Left lung (tissue), 10 donors: Measurements from ENCODE around the gene CD70. TPM values are rescaled to one million over a fixed set of nuclear protein-coding genes. Genes with fewer than 3 reads are reported as not detected.
A peak's percentile ranks its signal among the peaks of the same experiment; 100 is the strongest.

Experiments used
- ATAC-seq: fragments of 200-7000 bp; cut with Tn5 transposase; one replicate; pipeline ENCODE4 v1.9.1; 2020; ENCODE audit warnings: moderate library complexity
- DNase-seq, 4 donors: peaks; one replicate each; pipeline ENCODE4 v3.0.0-alpha.2; 2013 to 2020
- H3K27ac ChIP-seq, 2 donors: fragments of 200-600 bp; sonication (generic) in 1 of 2; one replicate each; pipeline versions ENCODE4 v1.5.0 to v1.8.0; 2020 to 2021
- H3K27me3 ChIP-seq, 2 donors: fragments of 200-600 bp; sonication (generic) in 1 of 2; one replicate each; pipeline versions ENCODE4 v1.5.0 to v1.8.0; 2020 to 2021
- H3K36me3 ChIP-seq, 2 donors: fragments of 200-600 bp; sonication (generic) in 1 of 2; one replicate each; pipeline versions ENCODE4 v1.5.0 to v1.8.0; 2020 to 2021
- H3K4me1 ChIP-seq, 2 donors: fragments of 200-600 bp; one replicate each; pipeline ENCODE4 v1.8.0; 2021
- H3K4me3 ChIP-seq, 2 donors: fragments of 200-600 bp; sonication (generic) in 1 of 2; one replicate each; pipeline versions ENCODE4 v1.5.0 to v1.8.0; 2020 to 2021; ENCODE audit warnings: mild to moderate bottlenecking in 1 of 2
- H3K9me3 ChIP-seq, 2 donors: fragments of 200-600 bp; sonication (generic) in 1 of 2; one replicate each; pipeline versions ENCODE4 v1.5.0 to v1.8.0; 2020 to 2021
- CTCF ChIP-seq, 2 donors: fragments of 200-600 bp; sonication (generic) in 1 of 2; IDR thresholded peaks; one replicate each; pipeline versions ENCODE4 v1.5.0 to v1.8.0; 2021; ENCODE audit warnings: antibody characterized with exemption in 2 of 2
- intact Hi-C, 2 donors: fragments of 100-400 bp; cut with DNase I; formaldehyde crosslinking; loops; one replicate each; pipeline versions ENCODE4 v1.11.2 to v1.14.2; 2022
- polyA plus RNA-seq, 6 donors: library from polyadenylated mRNA; unstranded; fragments of 120-200 nt; gene quantifications; one replicate each; pipeline ENCODE4 v1.2.1, GENCODE V29; 2013; ENCODE audit not compliant: insufficient read length in 6 of 6
- total RNA-seq, 2 donors: library from RNA; stranded (reverse); fragmentation: NEBNext Ultra II Directional; extraction: Animal tissue kit (Norgen Biotek cat#: 25700); gene quantifications; one replicate each; pipeline ENCODE4 v1.2.1, GENCODE V29; 2021
- donor health status: DM: no; HTN: yes; CAD: no.
- donor health status: DM: no; HTN: no; CAD: no.

CD70 gene
- total and polyA plus RNA-seq, 8 donors = 0.22 to 0.53 (median 0.39) TPM; not detected in 4

DNA sequence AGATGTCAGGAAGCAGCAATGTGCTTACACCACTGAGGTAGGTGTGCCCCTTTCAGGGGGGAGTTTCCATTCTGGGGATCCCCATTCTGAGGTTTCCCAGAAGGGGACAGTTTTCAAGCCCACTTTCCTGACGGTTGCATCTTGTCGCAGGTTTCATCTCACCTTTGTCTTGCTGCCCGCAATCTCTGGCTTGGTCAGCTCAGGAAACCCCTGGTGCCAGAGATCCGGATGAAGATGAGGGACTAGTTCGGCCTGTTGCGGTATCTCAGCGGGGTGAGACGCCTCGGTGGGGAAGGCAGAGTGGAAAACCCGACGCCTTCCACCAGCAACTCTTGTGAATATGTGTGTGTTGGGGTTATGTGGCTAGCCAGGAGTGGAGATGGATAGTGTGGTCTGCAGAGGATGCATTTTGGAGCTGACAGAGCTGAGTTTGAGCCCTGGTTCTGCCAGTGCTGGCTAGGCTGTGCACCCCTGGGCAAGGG lies 47.0 kb downstream of the CD70 start:
- no peak overlapping the region for H3K4me3 ChIP-seq
- H3K27ac ChIP-seq = no peak overlapping the region
- no peaks in the 10 kb centered on the region for H3K4me1 ChIP-seq
- H3K27me3 ChIP-seq = no peaks in the 10 kb centered on the region
- no peak for DNase-seq
- intact Hi-C loops = no loop called here
- no peak for ATAC-seq
- no peak for TF ChIP-seq CTCF (IDR thresholded peaks at IDR 0.05)
- no peaks in the 10 kb centered on the region for H3K36me3 ChIP-seq
- no peaks in the 10 kb centered on the region for H3K9me3 ChIP-seq

DNA sequence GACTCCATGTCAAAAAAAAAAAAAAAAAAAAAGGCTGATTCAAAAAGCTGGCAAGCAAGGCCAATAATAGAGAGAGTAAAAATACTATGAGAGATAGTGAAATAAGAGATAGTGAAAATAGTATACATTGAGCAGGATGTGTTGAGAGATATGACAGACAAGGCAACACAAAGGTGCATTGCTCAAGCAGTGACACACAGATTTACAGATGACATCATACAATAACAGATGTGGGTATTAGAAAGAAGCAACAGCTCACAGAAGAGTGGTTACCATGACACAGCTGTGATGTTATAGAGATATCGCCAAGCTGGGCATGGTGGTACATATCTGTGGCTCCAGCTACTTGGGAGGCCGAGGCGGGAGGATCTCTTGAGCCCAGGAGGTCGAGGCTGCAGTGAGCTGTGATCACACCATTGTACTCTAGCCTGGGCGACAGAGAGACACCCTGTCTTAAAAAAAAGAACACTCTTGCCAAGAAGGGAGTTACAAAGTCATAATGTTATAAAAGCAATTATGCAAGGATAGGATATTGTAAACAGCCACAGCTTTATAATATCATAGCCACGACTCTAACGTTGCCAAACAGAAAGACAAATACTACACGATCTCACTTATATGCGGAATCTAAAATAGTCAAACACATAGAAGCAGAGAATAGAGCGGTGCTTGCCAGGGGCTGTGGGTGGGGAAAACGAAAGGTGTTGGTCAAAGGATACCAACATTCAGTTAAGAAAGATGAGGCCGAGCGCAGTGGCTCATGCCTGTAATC lies 49.8 kb downstream of the CD70 start:
- Histone ChIP-seq H3K4me1 (no peaks in the 10 kb centered on the region), H3K4me3 (no peak overlapping the region), H3K27ac (no peak overlapping the region), H3K36me3 (peaks cover 0 to under 1% of the 10 kb centered on the region in 2 donors), H3K9me3 (peaks cover 0 to under 1% of the 10 kb centered on the region in 2 donors), H3K27me3 (no peaks in the 10 kb centered on the region)
- intact Hi-C loops = no loop called here
- TF ChIP-seq CTCF (IDR thresholded peaks at IDR 0.05) = no peak
- no peak for ATAC-seq
- DNase-seq = peak in 1 of 4 donors; percentile 60

GRCh38 chr19:6539514-6539913 lies 51.4 kb downstream of the CD70 start:
- no peaks in the 10 kb centered on the region for H3K27me3 ChIP-seq
- peaks cover 0 to 13% of the 10 kb centered on the region in 2 donors for H3K36me3 ChIP-seq
- intact Hi-C loops = no loop called here
- no peak for TF ChIP-seq CTCF (IDR thresholded peaks at IDR 0.05)
- DNase-seq (no peak), ATAC-seq (no peak)
- H3K27ac ChIP-seq = no peak overlapping the region
- peaks cover 0 to 4% of the 10 kb centered on the region in 2 donors for H3K9me3 ChIP-seq
- H3K4me3 ChIP-seq = no peak overlapping the region
- H3K4me1 ChIP-seq = no peaks in the 10 kb centered on the region

Other genes with a start within 250 kb of the CD70 start
- 10 to 100 TPM; 69.5 to 78.4 TPM for gene CLPP, start 229.6 kb downstream of the CD70 start, total RNA-seq
- gene CLPP, start 229.6 kb downstream of the CD70 start, polyA plus RNA-seq = 10 to 100 TPM; 40.9 to 65.2 (median 54.4) TPM
- gene ALKBH7, start 218.4 kb downstream of the CD70 start, total RNA-seq = 10 to 100 TPM; 52.8 to 67.7 TPM
- gene ALKBH7, start 218.4 kb downstream of the CD70 start, polyA plus RNA-seq = 10 to 100 TPM; 34.2 to 67.9 (median 48.2) TPM
- gene PSPN, start 215.2 kb downstream of the CD70 start, total RNA-seq = 1 to 10 TPM; 1.9 to 2.1 TPM
- gene PSPN, start 215.2 kb downstream of the CD70 start, polyA plus RNA-seq = 1 to 10 TPM; 1.8 to 2.7 (median 2.4) TPM
- 10 to 100 TPM; 39.6 to 43.4 TPM for gene GTF2F1, start 198.0 kb downstream of the CD70 start, total RNA-seq
- 10 to 100 TPM; 70.1 to 99.1 (median 77.9) TPM for gene GTF2F1, start 198.0 kb downstream of the CD70 start, polyA plus RNA-seq
- gene KHSRP, start 166.3 kb downstream of the CD70 start, total RNA-seq = 100 to 1,000 TPM; 173 to 203 TPM
- gene KHSRP, start 166.3 kb downstream of the CD70 start, polyA plus RNA-seq = 100 to 1,000 TPM; 247 to 333 (median 284) TPM
- gene SLC25A41, start 157.4 kb downstream of the CD70 start, total RNA-seq = under 1 TPM; 0.31 to 0.58 TPM
- gene SLC25A41, start 157.4 kb downstream of the CD70 start, polyA plus RNA-seq = 1 to 10 TPM in 2 of 6 donors, under 1 TPM in 4; 0.33 to 1.7 (median 0.90) TPM
- gene SLC25A23, start 131.4 kb downstream of the CD70 start, total RNA-seq = 100 to 1,000 TPM in 1 of 2 donors, 10 to 100 TPM in 1; 57.9 to 118 TPM
- 10 to 100 TPM; 43.1 to 57.8 (median 54.4) TPM for gene SLC25A23, start 131.4 kb downstream of the CD70 start, polyA plus RNA-seq
- 10 to 100 TPM; 38.1 to 78.8 TPM for gene CRB3, start 126.9 kb downstream of the CD70 start, total RNA-seq
- 10 to 100 TPM; 14.9 to 21.3 (median 17.8) TPM for gene CRB3, start 126.9 kb downstream of the CD70 start, polyA plus RNA-seq
- gene DENND1C, start 109.4 kb downstream of the CD70 start, total RNA-seq = 10 to 100 TPM in 1 of 2 donors, 1 to 10 TPM in 1; 6.7 to 11.8 TPM
- gene DENND1C, start 109.4 kb downstream of the CD70 start, polyA plus RNA-seq = 10 to 100 TPM; 17.5 to 22.1 (median 19.7) TPM
- under 1 TPM; 0.35 to 0.65 TPM for gene TUBB4A, start 88.8 kb downstream of the CD70 start, total RNA-seq
- 1 to 10 TPM; 3.6 to 5.9 (median 4.9) TPM for gene TUBB4A, start 88.8 kb downstream of the CD70 start, polyA plus RNA-seq
- gene TNFSF9, start 60.1 kb downstream of the CD70 start, total RNA-seq = 10 to 100 TPM in 1 of 2 donors, 1 to 10 TPM in 1; 5.5 to 10.2 TPM
- under 1 TPM; 0.20 to 0.70 (median 0.30) TPM for gene TNFSF9, start 60.1 kb downstream of the CD70 start, polyA plus RNA-seq
- gene TNFSF14, start 79.0 kb upstream of the CD70 start, total RNA-seq = 1 to 10 TPM; 2.1 to 6.2 TPM
- under 1 TPM; 0.13 to 0.95 (median 0.34) TPM for gene TNFSF14, start 79.0 kb upstream of the CD70 start, polyA plus RNA-seq
- gene C3, start 129.5 kb upstream of the CD70 start, total RNA-seq = 100 to 1,000 TPM; 748 to 881 TPM
- 100 to 1,000 TPM in 1 of 6 donors, 10 to 100 TPM in 5; 14.2 to 103 (median 41.7) TPM for gene C3, start 129.5 kb upstream of the CD70 start, polyA plus RNA-seq
- 10 to 100 TPM; 64.1 to 81.7 TPM for gene GPR108, start 146.4 kb upstream of the CD70 start, total RNA-seq
- 10 to 100 TPM; 51.0 to 77.7 (median 58.0) TPM for gene GPR108, start 146.4 kb upstream of the CD70 start, polyA plus RNA-seq
- gene TRIP10, start 148.5 kb upstream of the CD70 start, total RNA-seq = 10 to 100 TPM; 62.3 to 75.3 TPM
- 100 to 1,000 TPM in 3 of 6 donors, 10 to 100 TPM in 3; 84.9 to 120 (median 104) TPM for gene TRIP10, start 148.5 kb upstream of the CD70 start, polyA plus RNA-seq
- 10 to 100 TPM; 24.2 to 27.6 TPM for gene SH2D3A, start 176.3 kb upstream of the CD70 start, total RNA-seq
- gene SH2D3A, start 176.3 kb upstream of the CD70 start, polyA plus RNA-seq = 1 to 10 TPM; 6.9 to 8.7 (median 7.9) TPM
- 10 to 100 TPM; 11.5 to 51.3 TPM for gene VAV1, start 181.6 kb upstream of the CD70 start, total RNA-seq
- 1 to 10 TPM; 2.0 to 3.1 (median 2.7) TPM for gene VAV1, start 181.6 kb upstream of the CD70 start, polyA plus RNA-seq